Esophagus squamous epithelium (tissue), 5 donors: Measurements from ENCODE around the gene FGF1. TPM values are rescaled to one million over a fixed set of nuclear protein-coding genes. Genes with fewer than 3 reads are reported as not detected.
"Not testable (repeated sequence)": the region's sequence is repeated elsewhere in the genome, so short reads cannot be mapped to it uniquely, and the experiment has no call there.

Experiments
- DNase-seq: peaks from one replicate; lab custom pipeline; 2025; lab: John Stamatoyannopoulos, UW
- H3K27ac ChIP-seq, 4 donors: fragments of 200-600 bp; sonication (generic); one replicate each; pipeline ENCODE4 v1.5.1; 2016 to 2019; ENCODE audit warnings: mild to moderate bottlenecking in 1 of 4
- H3K27me3 ChIP-seq, 4 donors: fragments of 200-600 bp; sonication (generic); 1 replicate in 3 of 4; 2 replicates in 1 of 4; pipeline versions ENCODE4 v1.5.1 to v1.6.0; 2017 to 2021; ENCODE audit warnings: antibody characterized with exemption in 1 of 4
- H3K36me3 ChIP-seq, 3 donors: fragments of 200-600 bp; sonication (generic); one replicate each; pipeline ENCODE4 v1.5.1; 2016 to 2019
- H3K4me1 ChIP-seq, 3 donors: fragments of 200-600 bp; sonication (generic); one replicate each; pipeline ENCODE4 v1.5.1; 2017 to 2019
- H3K4me3 ChIP-seq, 4 donors: fragments of 200-600 bp; sonication (generic); 1 replicate in 3 of 4; 2 replicates in 1 of 4; pipeline ENCODE4 v1.5.1; 2016 to 2019; ENCODE audit warnings: mild to moderate bottlenecking in 2 of 4, moderate library complexity in 1 of 4
- H3K9me3 ChIP-seq, 3 donors: fragments of 200-600 bp; sonication (generic); one replicate each; pipeline ENCODE4 v1.5.1; 2016 to 2019
- POLR2A ChIP-seq, 4 donors: fragments of 450-650 bp; IDR thresholded peaks; one replicate each; pipeline ENCODE4 v1.6.1; 2017; ENCODE audit warnings: antibody characterized with exemption in 4 of 4, mild to moderate bottlenecking in 4 of 4, moderate library complexity in 3 of 4
- WGBS, 2 donors: methylation state at CpG; one replicate each; pipeline ENCODE4 v1.1.5; 2018; 5-methylcytosine and 5-hydroxymethylcytosine counted together
- intact Hi-C: fragments of 100-400 bp; cut with DNase I; formaldehyde crosslinking; loops from one replicate; pipeline ENCODE4 v1.15.0; 2022
- total RNA-seq, 4 donors: library from RNA; depleted of rRNA; stranded (reverse); fragments of >200 nt; gene quantifications; one replicate each; pipeline ENCODE4 v1.1.0, GENCODE V29; 2016
- TF ChIP-seq, protein P1 (sequence below), 6 experiments: fragments of 450-650 bp in 4 of 6; fragments of 200-600 bp in 2 of 6; sonication (generic) in 2 of 6; IDR thresholded peaks; one replicate each; pipeline ENCODE4 v1.5.1; 2016 to 2019; ENCODE audit warnings: antibody characterized with exemption in 6 of 6, mild to moderate bottlenecking in 4 of 6, moderate library complexity in 4 of 6
- donor health status: DM: yes; HTN: yes; CAD: no.

FGF1 gene
- total RNA-seq, 4 donors from 2014 or later: 0.38 to 2.4 (median 1.6) TPM; not detected in 1

DNA sequence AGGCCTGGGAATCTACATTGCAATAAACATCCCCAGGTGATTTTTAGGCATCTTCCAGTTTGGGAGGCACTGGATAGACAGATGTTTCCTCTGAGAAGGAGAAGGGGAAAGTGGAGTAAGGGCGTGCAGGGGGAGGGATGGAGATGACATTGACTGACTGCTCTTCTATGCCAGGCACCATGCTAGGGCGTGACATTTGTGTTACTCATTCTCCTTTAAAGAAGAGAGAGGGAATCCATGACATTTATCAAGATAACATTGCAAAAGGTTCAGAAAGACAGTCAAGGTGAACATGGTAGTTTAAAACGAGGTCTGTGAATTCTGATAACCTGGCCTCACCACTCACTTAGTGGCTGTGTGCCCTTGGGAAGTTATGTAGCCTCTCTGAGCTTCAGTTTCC is 35.8 kb downstream of the FGF1 start:
- 64 to 73% methylated on average over 3 of the region's 3 CpGs for WGBS, 2 donors
- Histone ChIP-seq H3K4me3 (no peak overlapping the region), H3K9me3 (no peaks in the 10 kb centered on the region), H3K4me1 (peaks cover 4 to 13% (median 6%) of the 10 kb centered on the region in 3 donors), H3K27me3 (no peaks in the 10 kb centered on the region), H3K27ac (no peak overlapping the region), H3K36me3 (no peaks in the 10 kb centered on the region)
- intact Hi-C loops: loop anchor here (5.0 kb wide), 1 partner anchor 47 kb away; no protein-coding TSS in a partner anchor
- TF ChIP-seq, protein P1, sequence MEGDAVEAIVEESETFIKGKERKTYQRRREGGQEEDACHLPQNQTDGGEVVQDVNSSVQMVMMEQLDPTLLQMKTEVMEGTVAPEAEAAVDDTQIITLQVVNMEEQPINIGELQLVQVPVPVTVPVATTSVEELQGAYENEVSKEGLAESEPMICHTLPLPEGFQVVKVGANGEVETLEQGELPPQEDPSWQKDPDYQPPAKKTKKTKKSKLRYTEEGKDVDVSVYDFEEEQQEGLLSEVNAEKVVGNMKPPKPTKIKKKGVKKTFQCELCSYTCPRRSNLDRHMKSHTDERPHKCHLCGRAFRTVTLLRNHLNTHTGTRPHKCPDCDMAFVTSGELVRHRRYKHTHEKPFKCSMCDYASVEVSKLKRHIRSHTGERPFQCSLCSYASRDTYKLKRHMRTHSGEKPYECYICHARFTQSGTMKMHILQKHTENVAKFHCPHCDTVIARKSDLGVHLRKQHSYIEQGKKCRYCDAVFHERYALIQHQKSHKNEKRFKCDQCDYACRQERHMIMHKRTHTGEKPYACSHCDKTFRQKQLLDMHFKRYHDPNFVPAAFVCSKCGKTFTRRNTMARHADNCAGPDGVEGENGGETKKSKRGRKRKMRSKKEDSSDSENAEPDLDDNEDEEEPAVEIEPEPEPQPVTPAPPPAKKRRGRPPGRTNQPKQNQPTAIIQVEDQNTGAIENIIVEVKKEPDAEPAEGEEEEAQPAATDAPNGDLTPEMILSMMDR (IDR thresholded peaks at IDR 0.05): no peak
- no peak for TF ChIP-seq POLR2A (IDR thresholded peaks at IDR 0.05)
- DNase-seq: no peak

DNA sequence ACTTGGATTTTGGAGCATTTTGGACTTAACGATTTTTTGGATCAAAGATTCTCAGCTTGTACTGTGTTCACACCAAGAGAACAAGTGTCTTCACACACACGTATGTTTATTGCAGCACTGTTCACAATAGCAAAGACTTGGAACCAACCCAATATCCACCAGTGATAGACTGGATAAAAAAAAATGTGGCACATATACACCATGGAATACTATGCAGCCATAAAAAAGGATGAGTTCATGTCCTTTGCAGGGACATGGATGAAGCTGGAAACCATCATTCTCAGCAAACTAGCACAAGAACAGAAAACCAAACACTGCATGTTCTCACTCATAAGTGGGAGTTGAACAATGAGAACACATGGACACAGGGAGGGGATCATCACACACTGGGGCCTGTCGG is 37.8 kb downstream of the FGF1 start:
- not testable (repeated sequence) for H3K27me3 ChIP-seq, DNase-seq
- WGBS, 2 donors: 85 to 91% methylated on average over 3 of the region's 3 CpGs

DNA sequence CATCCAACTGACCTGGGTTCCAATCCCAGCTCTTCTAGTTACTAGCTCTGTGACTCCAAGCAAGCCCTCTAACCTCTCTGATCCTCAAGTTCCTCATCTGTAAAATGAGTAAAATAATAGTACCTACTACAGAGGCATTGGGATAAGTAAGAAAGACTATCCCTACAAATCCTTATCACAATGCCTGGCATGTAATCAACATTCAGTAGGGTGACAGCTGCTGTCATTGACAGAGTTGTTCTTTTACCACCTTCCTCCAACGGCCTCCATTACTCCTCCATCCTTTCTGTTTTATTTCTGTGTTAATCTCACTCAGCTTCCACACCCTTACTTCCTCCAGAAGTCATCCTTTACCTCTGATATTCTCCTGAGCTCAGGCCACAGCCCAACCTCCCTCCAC is 40.4 kb downstream of the FGF1 start:
- Histone ChIP-seq H3K9me3 (no peaks in the 10 kb centered on the region), H3K27me3 (no peaks in the 10 kb centered on the region), H3K27ac (peak overlapping the region; percentile 19 to 56 (median 32)), H3K4me1 (peaks cover 11 to 21% (median 13%) of the 10 kb centered on the region in 3 donors), H3K4me3 (no peak overlapping the region), H3K36me3 (no peaks in the 10 kb centered on the region)
- no peak for DNase-seq
- intact Hi-C loops: no loop called here
- TF ChIP-seq, protein P1 (IDR thresholded peaks at IDR 0.05): no peak
- no peak for TF ChIP-seq POLR2A (IDR thresholded peaks at IDR 0.05)
- 46 to 54% methylated on average over 1 of the region's 1 CpG for WGBS, 2 donors

More for the DNA sequence above, 37.8 kb downstream of the FGF1 start:
- H3K4me3 ChIP-seq, H3K9me3 ChIP-seq, intact Hi-C loops, H3K27ac ChIP-seq, H3K36me3 ChIP-seq: not testable (repeated sequence)
- H3K4me1 ChIP-seq: peaks cover 11 to 21% (median 13%) of the 10 kb centered on the region in 3 donors

- H3K27me3 ChIP-seq: no peaks in the 10 kb centered on the region
- peak overlapping the region in 1 of 4 donors; percentile 16 for H3K4me3 ChIP-seq
- DNase-seq: no peak
- no peaks in the 10 kb centered on the region for H3K9me3 ChIP-seq
- peak overlapping the region; percentile 19 to 56 (median 32) for H3K27ac ChIP-seq
- intact Hi-C loops: no loop called here
- peaks cover 11 to 21% (median 13%) of the 10 kb centered on the region in 3 donors for H3K4me1 ChIP-seq
- H3K36me3 ChIP-seq: no peaks in the 10 kb centered on the region
- 17 to 32% methylated on average over 8 to 9 of the region's 10 CpGs for WGBS, 2 donors
- no peak for TF ChIP-seq POLR2A (IDR thresholded peaks at IDR 0.05)
- TF ChIP-seq, protein P1 (IDR thresholded peaks at IDR 0.05): no peak
Measured at GRCh38 chr5:142644640-142645361, 41.1 kb downstream of the FGF1 start.

DNA sequence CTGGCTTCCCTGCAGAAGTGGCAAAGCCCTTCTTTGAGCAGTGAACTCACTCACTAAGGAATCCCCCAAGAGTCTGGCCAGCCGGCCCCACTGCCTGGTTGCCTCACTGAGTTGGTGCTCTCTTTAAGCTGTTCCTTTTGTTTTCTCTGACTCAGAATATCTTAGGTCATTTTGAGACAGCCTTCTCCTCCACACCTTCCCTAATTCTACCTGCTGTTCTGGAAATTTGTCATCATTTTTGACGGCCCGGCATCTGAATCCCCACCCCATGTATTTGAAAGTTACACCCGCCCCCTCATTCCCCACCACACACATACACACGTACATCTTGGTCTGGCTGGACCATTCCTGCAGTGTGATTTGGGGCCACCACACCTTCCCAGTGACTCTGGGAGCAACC is 41.8 kb downstream of the FGF1 start:
- TF ChIP-seq, protein P1 (IDR thresholded peaks at IDR 0.05): no peak
- TF ChIP-seq POLR2A (IDR thresholded peaks at IDR 0.05): no peak
- intact Hi-C loops: no loop called here
- Histone ChIP-seq H3K4me1 (peaks cover 11 to 21% (median 13%) of the 10 kb centered on the region in 3 donors), H3K27me3 (no peaks in the 10 kb centered on the region), H3K36me3 (no peaks in the 10 kb centered on the region), H3K9me3 (no peaks in the 10 kb centered on the region), H3K27ac (peak overlapping the region in 2 of 4 donors; percentile 42 to 56), H3K4me3 (no peak overlapping the region)
- no peak for DNase-seq
- 39 to 63% methylated on average over 4 to 5 of the region's 5 CpGs for WGBS, 2 donors
